K562 (cell line): ENCODE measurements around the gene PIANP. TPM values are rescaled to one million over a fixed set of nuclear protein-coding genes. Genes with fewer than 3 reads are reported as not detected.

Experiments used
- CBFB ChIP-seq: sonication (generic); formaldehyde crosslinking; IDR thresholded peaks from 2 replicates; pipeline ENCODE4 v1.4.0; 2020; ENCODE audit warnings: mild to moderate bottlenecking, missing genetic modification reagents
- DPF2 ChIP-seq: fragments of 450-650 bp; IDR thresholded peaks from 2 replicates; pipeline ENCODE4 v1.6.1; 2016
- ID3 ChIP-seq, 2 experiments: fragments of 250-450 bp in 1 of 2; fragments of 450-650 bp in 1 of 2; sonication (Bioruptor Pico) in 1 of 2; IDR thresholded peaks; 2 replicates each; pipeline versions ENCODE4 v1.6.1 to v1.8.0; 2016 to 2021; ENCODE audit warnings: mild to moderate bottlenecking in 2 of 2, moderate library complexity in 2 of 2, missing compliant biosample characterization in 1 of 2, missing genetic modification characterization in 1 of 2
- KLF6 ChIP-seq: fragments of 250-450 bp; sonication (Bioruptor Pico); IDR thresholded peaks from 2 replicates; pipeline ENCODE4 v1.4.0; 2020; ENCODE audit warnings: mild to moderate bottlenecking, moderate library complexity, borderline replicate concordance
- NFIC ChIP-seq: fragments of 450-650 bp; IDR thresholded peaks from 2 replicates; pipeline ENCODE4 v1.6.1; 2017; ENCODE audit warnings: mild to moderate bottlenecking, inconsistent platforms
- NR3C1 ChIP-seq: sonication (generic); formaldehyde crosslinking; IDR thresholded peaks from 2 replicates; pipeline ENCODE4 v1.8.1; 2022; ENCODE audit warnings: missing genetic modification reagents
- PBX2 ChIP-seq, 2 experiments: IDR thresholded peaks in 1 of 2; conservative IDR thresholded peaks in 1 of 2; 2 replicates each; pipeline ENCODE4 v1.6.1; 2016; ENCODE audit warnings: low read depth in 2 of 2, mild to moderate bottlenecking in 1 of 2, missing compliant biosample characterization in 1 of 2, missing genetic modification characterization in 1 of 2, moderate library complexity in 1 of 2
- PTRF ChIP-seq: fragments of 450-650 bp; IDR thresholded peaks from 2 replicates; pipeline ENCODE4 v1.6.1; 2016; ENCODE audit warnings: mild to moderate bottlenecking, missing genetic modification characterization, missing compliant biosample characterization
- RAD21 ChIP-seq, 2 experiments: fragments of 250-450 bp in 1 of 2; fragments of 450-650 bp in 1 of 2; sonication (Bioruptor Pico) in 1 of 2; formaldehyde crosslinking in 1 of 2; IDR thresholded peaks in 1 of 2; conservative IDR thresholded peaks in 1 of 2; 2 replicates each; pipeline versions ENCODE4 v1.4.0 to v1.8.0; 2020 to 2022; ENCODE audit warnings: mild to moderate bottlenecking in 2 of 2, moderate library complexity in 1 of 2
- RBM14 ChIP-seq: fragments of 200-400 bp; formaldehyde crosslinking; IDR thresholded peaks from 2 replicates; pipeline ENCODE4 v1.6.1; 2018; ENCODE audit warnings: low read depth, mild to moderate bottlenecking, low read length, moderate library complexity, borderline replicate concordance; ENCODE audit not compliant: insufficient read depth
- SMARCA4 ChIP-seq: fragments of 450-650 bp; IDR thresholded peaks from 2 replicates; pipeline ENCODE4 v1.6.1; 2016
- SMARCE1 ChIP-seq: fragments of 450-650 bp; IDR thresholded peaks from 2 replicates; pipeline ENCODE4 v1.7.1; 2016; ENCODE audit warnings: mild to moderate bottlenecking
- SREBF2 ChIP-seq: sonication (generic); formaldehyde crosslinking; IDR thresholded peaks from 2 replicates; pipeline ENCODE4 v1.4.0; 2020; ENCODE audit warnings: mild to moderate bottlenecking, missing genetic modification reagents
- ZFP1 ChIP-seq: fragments of 450-650 bp; formaldehyde crosslinking; IDR thresholded peaks from 2 replicates; pipeline ENCODE4 v1.4.0; 2020; ENCODE audit warnings: mild to moderate bottlenecking, mixed read lengths
- ZNF121 ChIP-seq: sonication (generic); formaldehyde crosslinking; conservative IDR thresholded peaks from 2 replicates; pipeline ENCODE4 v1.8.0; 2022; ENCODE audit warnings: missing genetic modification reagents
- ZNF253 ChIP-seq: fragments of 250-450 bp; sonication (Bioruptor Pico); conservative IDR thresholded peaks from 2 replicates; pipeline ENCODE4 v1.6.1; 2021; ENCODE audit warnings: mild to moderate bottlenecking
- ZNF511 ChIP-seq: sonication (generic); formaldehyde crosslinking; IDR thresholded peaks from 2 replicates; pipeline ENCODE4 v1.8.0; 2022; ENCODE audit warnings: mild to moderate bottlenecking, missing genetic modification reagents
- ZNF668 ChIP-seq: fragments of 250-450 bp; sonication (Bioruptor Pico); IDR thresholded peaks from 2 replicates; pipeline ENCODE4 v1.8.0; 2022; ENCODE audit warnings: mild to moderate bottlenecking, inconsistent platforms
- polyA plus RNA-seq, 8 experiments: library from polyadenylated mRNA; depleted of rRNA in 4 of 8; stranded (reverse) in 5 of 8; unstranded in 3 of 8; fragments of >200 nt; fragmentation: Nextera tagmentation in 2 of 8; fragmentation: Illumina TruSeq in 1 of 8; extraction: Ambion mirVana in 2 of 8; extraction: Trizol in 1 of 8; gene quantifications; 2 replicates each; pipeline versions ENCODE4 v1.2.1 to v1.2.3, GENCODE V29; 2011 to 2014; ENCODE audit warnings: inconsistent platforms in 1 of 8, missing spikeins in 1 of 8
- total RNA-seq, 7 experiments: library from RNA; depleted of rRNA in 6 of 7; stranded (reverse); fragments of >200 nt in 6 of 7; fragmentation: Illumina TruSeq in 2 of 7; extraction: Trizol in 2 of 7; gene quantifications; 2 replicates each; pipeline versions ENCODE4 v1.2.1 to v1.2.3, GENCODE V29; 2011 to 2021; ENCODE audit warnings: low replicate concordance in 1 of 7
- TF ChIP-seq, protein P1 (sequence below): fragments of 450-650 bp; conservative IDR thresholded peaks from 2 replicates; pipeline ENCODE4 v1.6.1; 2016; ENCODE audit warnings: missing genetic modification characterization, low read depth, mild to moderate bottlenecking, control low read depth, missing compliant biosample characterization
- TF ChIP-seq, protein P2 (sequence below): fragments of 450-650 bp; IDR thresholded peaks from 2 replicates; pipeline ENCODE4 v1.6.1; 2014; ENCODE audit warnings: low read depth, mild to moderate bottlenecking, moderate library complexity, borderline replicate concordance

The PIANP gene
- total and polyA plus RNA-seq, 9 of the 15 experiments (the other 6 are each of a cell fraction or from before 2014, with no cell fraction given) = 0.07 TPM; not detected in 8

- TF ChIP-seq RAD21 (CRISPR knock-in tag; conservative IDR thresholded peaks at IDR 0.05 in 1 of 2, IDR thresholded peaks at IDR 0.05 in 1 of 2) (no peak), NFIC (peak; percentile 42), ZNF668 (CRISPR knock-in tag) (no peak), ZNF121 (CRISPR knock-in tag) (peak; percentile 94), CBFB (CRISPR knock-in tag) (no peak), ZFP1 (CRISPR knock-in tag) (no peak), ZNF253 (CRISPR knock-in tag) (no peak), ID3 (CRISPR knock-in tag; IDR thresholded peaks at IDR 0.05) (no peak), ID3 (tag; IDR thresholded peaks at IDR 0.05) (no peak), RBM14 (no peak), SREBF2 (CRISPR knock-in tag) (no peak), PTRF (tag) (no peak), NR3C1 (no peak), KLF6 (CRISPR knock-in tag) (no peak), DPF2 (0 out of 2 replicates have a peak, but pooled peaks have one; percentile 10), SMARCE1 (0 out of 2 replicates have a peak, but pooled peaks have one; percentile 14), ZNF511 (CRISPR knock-in tag) (peak; percentile 44; the same call in 1 of the 2 replicates), PBX2 (CRISPR knock-in tag; IDR thresholded peaks at IDR 0.05; ENCODE audit: low read depth) (no peak), PBX2 (tag; conservative IDR thresholded peaks at IDR 0.05; ENCODE audit: low read depth) (peak; percentile 94), SMARCA4 (no peak)
- TF ChIP-seq, protein P1, sequence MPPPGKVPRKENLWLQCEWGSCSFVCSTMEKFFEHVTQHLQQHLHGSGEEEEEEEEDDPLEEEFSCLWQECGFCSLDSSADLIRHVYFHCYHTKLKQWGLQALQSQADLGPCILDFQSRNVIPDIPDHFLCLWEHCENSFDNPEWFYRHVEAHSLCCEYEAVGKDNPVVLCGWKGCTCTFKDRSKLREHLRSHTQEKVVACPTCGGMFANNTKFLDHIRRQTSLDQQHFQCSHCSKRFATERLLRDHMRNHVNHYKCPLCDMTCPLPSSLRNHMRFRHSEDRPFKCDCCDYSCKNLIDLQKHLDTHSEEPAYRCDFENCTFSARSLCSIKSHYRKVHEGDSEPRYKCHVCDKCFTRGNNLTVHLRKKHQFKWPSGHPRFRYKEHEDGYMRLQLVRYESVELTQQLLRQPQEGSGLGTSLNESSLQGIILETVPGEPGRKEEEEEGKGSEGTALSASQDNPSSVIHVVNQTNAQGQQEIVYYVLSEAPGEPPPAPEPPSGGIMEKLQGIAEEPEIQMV (tag) = no peak
- TF ChIP-seq, protein P2, sequence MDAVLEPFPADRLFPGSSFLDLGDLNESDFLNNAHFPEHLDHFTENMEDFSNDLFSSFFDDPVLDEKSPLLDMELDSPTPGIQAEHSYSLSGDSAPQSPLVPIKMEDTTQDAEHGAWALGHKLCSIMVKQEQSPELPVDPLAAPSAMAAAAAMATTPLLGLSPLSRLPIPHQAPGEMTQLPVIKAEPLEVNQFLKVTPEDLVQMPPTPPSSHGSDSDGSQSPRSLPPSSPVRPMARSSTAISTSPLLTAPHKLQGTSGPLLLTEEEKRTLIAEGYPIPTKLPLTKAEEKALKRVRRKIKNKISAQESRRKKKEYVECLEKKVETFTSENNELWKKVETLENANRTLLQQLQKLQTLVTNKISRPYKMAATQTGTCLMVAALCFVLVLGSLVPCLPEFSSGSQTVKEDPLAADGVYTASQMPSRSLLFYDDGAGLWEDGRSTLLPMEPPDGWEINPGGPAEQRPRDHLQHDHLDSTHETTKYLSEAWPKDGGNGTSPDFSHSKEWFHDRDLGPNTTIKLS = peak; percentile 98
Measured at GRCh38 chr12:6723607-6724408, 23.2 kb upstream of the PIANP start, which contains the start of gene COPS7A (continued).
